Esophagus squamous epithelium (tissue), 5 donors: ENCODE measurements around the gene TRANK1. TPM values are rescaled to one million over a fixed set of nuclear protein-coding genes. Genes with fewer than 3 reads are reported as not detected.
"Not testable (repeated sequence)": the region's sequence is repeated elsewhere in the genome, so short reads cannot be mapped to it uniquely, and the experiment has no call there.

Experiments
- DNase-seq: peaks from one replicate; lab custom pipeline; 2025; lab: John Stamatoyannopoulos, UW
- H3K27ac ChIP-seq, 4 donors: fragments of 200-600 bp; sonication (generic); one replicate each; pipeline ENCODE4 v1.5.1; 2016 to 2019; ENCODE audit warnings: mild to moderate bottlenecking in 1 of 4
- H3K27me3 ChIP-seq, 4 donors: fragments of 200-600 bp; sonication (generic); 1 replicate in 3 of 4; 2 replicates in 1 of 4; pipeline versions ENCODE4 v1.5.1 to v1.6.0; 2017 to 2021; ENCODE audit warnings: antibody characterized with exemption in 1 of 4
- H3K36me3 ChIP-seq, 3 donors: fragments of 200-600 bp; sonication (generic); one replicate each; pipeline ENCODE4 v1.5.1; 2016 to 2019
- H3K4me1 ChIP-seq, 3 donors: fragments of 200-600 bp; sonication (generic); one replicate each; pipeline ENCODE4 v1.5.1; 2017 to 2019
- H3K4me3 ChIP-seq, 4 donors: fragments of 200-600 bp; sonication (generic); 1 replicate in 3 of 4; 2 replicates in 1 of 4; pipeline ENCODE4 v1.5.1; 2016 to 2019; ENCODE audit warnings: mild to moderate bottlenecking in 2 of 4, moderate library complexity in 1 of 4
- H3K9me3 ChIP-seq, 3 donors: fragments of 200-600 bp; sonication (generic); one replicate each; pipeline ENCODE4 v1.5.1; 2016 to 2019
- POLR2A ChIP-seq, 4 donors: fragments of 450-650 bp; IDR thresholded peaks; one replicate each; pipeline ENCODE4 v1.6.1; 2017; ENCODE audit warnings: antibody characterized with exemption in 4 of 4, mild to moderate bottlenecking in 4 of 4, moderate library complexity in 3 of 4
- WGBS, 2 donors: methylation state at CpG; one replicate each; pipeline ENCODE4 v1.1.5; 2018; 5-methylcytosine and 5-hydroxymethylcytosine counted together
- intact Hi-C: fragments of 100-400 bp; cut with DNase I; formaldehyde crosslinking; loops from one replicate; pipeline ENCODE4 v1.15.0; 2022
- total RNA-seq, 4 donors: library from RNA; depleted of rRNA; stranded (reverse); fragments of >200 nt; gene quantifications; one replicate each; pipeline ENCODE4 v1.1.0, GENCODE V29; 2016
- TF ChIP-seq, protein P1 (sequence below), 6 experiments: fragments of 450-650 bp in 4 of 6; fragments of 200-600 bp in 2 of 6; sonication (generic) in 2 of 6; IDR thresholded peaks; one replicate each; pipeline ENCODE4 v1.5.1; 2016 to 2019; ENCODE audit warnings: antibody characterized with exemption in 6 of 6, mild to moderate bottlenecking in 4 of 6, moderate library complexity in 4 of 6
- donor health status: DM: yes; HTN: yes; CAD: no.

TRANK1 gene
- total RNA-seq, 4 donors from 2014 or later: 1.8 to 6.3 (median 3.7) TPM

DNA sequence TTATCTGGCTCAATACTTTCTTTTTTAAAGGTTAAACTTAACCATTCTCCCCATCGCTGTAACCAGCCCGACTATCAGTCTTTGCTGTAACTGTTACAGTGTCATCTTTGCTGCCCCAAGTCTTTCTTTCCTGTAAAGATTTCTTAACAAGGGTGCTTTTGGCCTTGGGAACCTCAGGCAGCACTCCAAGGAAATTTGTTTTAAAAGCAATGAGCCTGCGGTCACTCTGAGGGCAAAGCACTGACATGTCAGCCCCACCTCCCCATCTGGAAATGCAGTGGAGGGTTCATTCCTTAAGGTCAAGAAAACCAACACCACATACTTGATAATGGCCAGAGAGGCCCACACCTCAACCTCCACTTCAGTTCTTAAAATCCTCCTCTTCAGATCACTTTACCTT, 3.2 kb downstream of the TRANK1 start:
- H3K36me3 ChIP-seq: no peaks in the 10 kb centered on the region
- H3K27ac ChIP-seq: no peak overlapping the region
- H3K27me3 ChIP-seq: no peaks in the 10 kb centered on the region
- intact Hi-C loops: no loop called here
- no peak for DNase-seq
- WGBS, 2 donors: 71 to 81% methylated on average over 3 of the region's 3 CpGs
- no peak overlapping the region for H3K4me3 ChIP-seq
- TF ChIP-seq POLR2A (IDR thresholded peaks at IDR 0.05): no peak
- TF ChIP-seq, protein P1, sequence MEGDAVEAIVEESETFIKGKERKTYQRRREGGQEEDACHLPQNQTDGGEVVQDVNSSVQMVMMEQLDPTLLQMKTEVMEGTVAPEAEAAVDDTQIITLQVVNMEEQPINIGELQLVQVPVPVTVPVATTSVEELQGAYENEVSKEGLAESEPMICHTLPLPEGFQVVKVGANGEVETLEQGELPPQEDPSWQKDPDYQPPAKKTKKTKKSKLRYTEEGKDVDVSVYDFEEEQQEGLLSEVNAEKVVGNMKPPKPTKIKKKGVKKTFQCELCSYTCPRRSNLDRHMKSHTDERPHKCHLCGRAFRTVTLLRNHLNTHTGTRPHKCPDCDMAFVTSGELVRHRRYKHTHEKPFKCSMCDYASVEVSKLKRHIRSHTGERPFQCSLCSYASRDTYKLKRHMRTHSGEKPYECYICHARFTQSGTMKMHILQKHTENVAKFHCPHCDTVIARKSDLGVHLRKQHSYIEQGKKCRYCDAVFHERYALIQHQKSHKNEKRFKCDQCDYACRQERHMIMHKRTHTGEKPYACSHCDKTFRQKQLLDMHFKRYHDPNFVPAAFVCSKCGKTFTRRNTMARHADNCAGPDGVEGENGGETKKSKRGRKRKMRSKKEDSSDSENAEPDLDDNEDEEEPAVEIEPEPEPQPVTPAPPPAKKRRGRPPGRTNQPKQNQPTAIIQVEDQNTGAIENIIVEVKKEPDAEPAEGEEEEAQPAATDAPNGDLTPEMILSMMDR (IDR thresholded peaks at IDR 0.05): no peak
- H3K9me3 ChIP-seq: no peaks in the 10 kb centered on the region
- H3K4me1 ChIP-seq: peaks cover 7 to 29% (median 11%) of the 10 kb centered on the region in 3 donors

DNA sequence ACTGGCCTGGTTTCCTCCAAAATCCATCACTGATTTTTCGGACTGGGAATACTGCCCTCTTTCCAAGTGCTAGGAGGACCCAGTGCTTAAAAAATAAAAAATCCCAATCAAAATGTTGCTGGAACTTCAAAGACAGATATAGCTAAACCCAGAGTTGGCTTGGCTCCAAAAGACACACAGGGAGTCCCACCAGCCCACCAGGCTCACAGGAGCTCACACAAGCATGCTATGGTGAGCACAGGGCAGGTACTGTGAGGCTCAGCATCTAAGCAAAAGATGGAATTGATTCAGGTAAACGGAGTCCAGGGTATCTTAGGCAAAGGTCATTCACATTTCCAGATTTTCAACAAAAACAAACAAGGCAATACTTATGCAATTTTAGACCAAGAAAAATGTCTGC, 3.7 kb downstream of the TRANK1 start:
- intact Hi-C loops: no loop called here
- TF ChIP-seq, protein P1 (IDR thresholded peaks at IDR 0.05): no peak
- no peaks in the 10 kb centered on the region for H3K27me3 ChIP-seq
- H3K9me3 ChIP-seq: no peaks in the 10 kb centered on the region
- 91 to 97% methylated on average over 2 of the region's 2 CpGs for WGBS, 2 donors
- no peak for DNase-seq
- no peak overlapping the region for H3K27ac ChIP-seq
- H3K4me3 ChIP-seq: no peak overlapping the region
- H3K4me1 ChIP-seq: peaks cover 7 to 29% (median 11%) of the 10 kb centered on the region in 3 donors
- no peaks in the 10 kb centered on the region for H3K36me3 ChIP-seq

DNA sequence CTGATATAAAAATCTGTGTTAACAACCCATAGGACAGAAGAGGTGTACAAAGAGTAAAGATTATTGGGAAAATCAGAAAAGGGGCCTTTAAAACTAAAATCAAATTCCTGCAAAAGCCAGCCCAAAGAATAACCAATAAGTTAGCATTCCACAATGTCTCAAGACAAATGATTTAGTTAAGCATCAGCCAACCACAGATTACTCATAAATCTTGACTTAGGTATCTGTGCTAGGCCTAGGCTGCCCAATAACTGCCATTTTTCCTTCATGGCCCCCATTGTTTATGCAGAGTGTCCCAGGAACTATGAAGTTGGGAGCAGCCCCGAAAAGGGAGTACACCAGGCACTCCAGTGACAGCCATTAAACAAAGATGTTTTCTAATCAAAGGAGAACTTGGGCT, 7.4 kb downstream of the TRANK1 start:
- 83 to 100% methylated on average over 1 of the region's 1 CpG for WGBS, 2 donors
- TF ChIP-seq, protein P1 (IDR thresholded peaks at IDR 0.05): no peak
- no peak for TF ChIP-seq POLR2A (IDR thresholded peaks at IDR 0.05)

DNA sequence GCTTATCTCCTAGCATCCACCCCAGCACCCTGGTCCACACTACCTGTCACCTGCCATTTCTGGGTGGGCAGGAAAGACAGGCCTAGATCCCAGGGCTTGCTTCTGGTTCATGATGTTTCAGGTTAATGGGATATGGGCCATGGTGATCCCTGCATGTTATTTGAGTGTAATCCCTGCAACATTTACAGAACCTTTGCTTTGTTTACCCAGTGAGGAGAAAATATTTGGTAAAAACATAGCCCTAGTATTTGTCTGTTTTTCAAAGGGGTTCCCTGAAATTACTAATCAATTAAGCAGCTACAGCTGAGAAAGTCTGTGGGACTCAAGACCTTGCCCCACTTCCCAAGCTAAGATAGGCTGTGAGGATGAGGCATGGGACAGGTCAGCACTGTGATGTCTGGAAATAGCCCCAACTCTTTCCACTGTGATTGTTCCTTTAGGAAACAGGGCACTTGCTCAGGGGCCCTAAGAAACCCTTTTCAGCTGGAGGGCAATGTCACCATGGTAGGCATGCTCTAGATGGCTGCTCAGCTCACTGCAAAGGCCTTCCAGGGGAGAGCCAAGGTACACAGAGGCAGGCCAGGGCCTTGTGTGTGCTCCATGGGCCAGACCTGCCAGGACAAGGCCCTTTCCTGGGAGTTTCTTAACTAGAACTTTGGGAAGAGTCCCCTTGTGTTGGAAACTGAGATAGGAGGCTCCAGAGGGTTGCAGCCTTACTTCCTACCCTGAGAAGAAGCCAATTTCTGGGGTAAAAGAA, 11.1 kb downstream of the TRANK1 start:
- Histone ChIP-seq H3K36me3 (no peaks in the 10 kb centered on the region), H3K27me3 (no peaks in the 10 kb centered on the region), H3K9me3 (no peaks in the 10 kb centered on the region), H3K4me1 (no peaks in the 10 kb centered on the region), H3K27ac (no peak overlapping the region), H3K4me3 (no peak overlapping the region)
- no peak for DNase-seq
- no peak for TF ChIP-seq POLR2A (IDR thresholded peaks at IDR 0.05)
- TF ChIP-seq, protein P1 (IDR thresholded peaks at IDR 0.05): no peak
- intact Hi-C loops: no loop called here

More for the DNA sequence above, 7.4 kb downstream of the TRANK1 start:
- Histone ChIP-seq H3K36me3 (no peaks in the 10 kb centered on the region), H3K9me3 (no peaks in the 10 kb centered on the region), H3K27me3 (no peaks in the 10 kb centered on the region), H3K27ac (no peak overlapping the region), H3K4me1 (no peaks in the 10 kb centered on the region), H3K4me3 (no peak overlapping the region)
- DNase-seq: no peak
- intact Hi-C loops: no loop called here

DNA sequence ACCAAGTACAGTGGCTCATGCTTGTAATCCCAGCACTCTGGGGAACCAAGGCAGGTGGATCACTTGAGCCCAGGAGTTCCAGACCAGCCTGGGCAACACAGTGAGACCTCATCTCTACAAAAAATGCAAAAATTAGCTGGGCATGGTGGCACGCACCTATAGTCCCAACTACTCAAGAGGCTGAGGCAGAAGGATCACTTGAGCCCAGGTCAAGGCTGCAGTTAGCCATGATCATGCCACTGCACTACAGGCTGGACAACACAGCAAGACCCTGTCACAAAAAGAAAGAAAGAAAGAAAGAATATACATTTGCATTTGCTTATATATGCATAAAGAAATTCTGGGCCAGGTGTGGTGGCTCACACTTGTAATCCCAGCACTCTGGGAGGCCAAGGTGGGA, 13.4 kb downstream of the TRANK1 start:
- H3K27me3 ChIP-seq, H3K36me3 ChIP-seq, DNase-seq, H3K27ac ChIP-seq, H3K4me3 ChIP-seq, H3K4me1 ChIP-seq, intact Hi-C loops, H3K9me3 ChIP-seq: not testable (repeated sequence)
- WGBS, 2 donors: 88% methylated on average over 1 of the region's 1 CpG; no CpG with 5 or more reads in 1 of the 2 donors
